Esophagus mucosa (tissue), 1 donor: ENCODE measurements around the gene ODAD2. TPM values are rescaled to one million over a fixed set of nuclear protein-coding genes. Genes with fewer than 3 reads are reported as not detected.

Experiments
- ATAC-seq: fragments of 200-7000 bp; cut with Tn5 transposase; one replicate; pipeline ENCODE4 v1.9.1; 2020
- total RNA-seq: library from RNA; stranded (reverse); gene quantifications from one replicate; pipeline ENCODE4 v1.2.4, GENCODE V29; 2023
- donor health status: DM: yes; HTN: yes; CAD: no.

Gene ODAD2
- total RNA-seq, 1 donor from 2014 or later: 0.16 TPM

DNA sequence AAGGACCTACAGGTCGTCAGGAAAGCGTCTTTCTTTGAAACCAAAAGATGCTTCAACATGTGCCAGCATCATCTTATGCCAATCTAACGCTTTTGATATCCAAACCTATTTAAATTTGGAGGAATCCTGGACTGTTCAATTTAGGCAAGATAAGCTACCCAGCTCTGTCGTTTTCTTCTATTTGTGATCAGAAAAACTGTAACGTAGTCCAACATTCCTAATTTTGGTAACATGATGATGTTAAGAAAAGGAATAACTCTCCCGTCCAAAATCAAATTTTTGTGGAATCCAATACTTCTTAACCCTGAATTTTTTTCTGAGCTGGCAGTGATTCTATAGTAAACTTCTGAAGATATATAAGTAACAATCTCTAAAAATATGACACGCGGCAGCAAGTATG is 160.0 kb downstream of the ODAD2 start:
- no peak for ATAC-seq

DNA sequence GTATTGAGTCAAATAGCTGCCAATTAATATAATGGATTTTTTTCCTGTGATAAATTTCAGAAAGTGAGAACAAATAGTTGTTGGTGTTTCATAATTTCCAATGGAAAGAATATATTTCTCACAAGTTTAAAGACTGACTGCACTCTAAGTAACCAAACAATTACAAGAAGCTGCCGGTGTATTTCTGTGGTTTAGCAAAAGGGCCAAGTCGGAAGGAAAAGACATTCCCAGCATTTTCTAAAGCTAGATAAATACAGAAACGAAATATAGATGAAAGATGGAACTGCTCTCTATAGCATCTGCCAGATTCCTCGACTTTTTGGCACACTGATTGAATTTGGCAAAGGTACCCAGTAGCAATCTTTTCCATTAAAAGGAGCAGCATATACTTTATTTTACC is 160.5 kb downstream of the ODAD2 start:
- no peak for ATAC-seq

DNA sequence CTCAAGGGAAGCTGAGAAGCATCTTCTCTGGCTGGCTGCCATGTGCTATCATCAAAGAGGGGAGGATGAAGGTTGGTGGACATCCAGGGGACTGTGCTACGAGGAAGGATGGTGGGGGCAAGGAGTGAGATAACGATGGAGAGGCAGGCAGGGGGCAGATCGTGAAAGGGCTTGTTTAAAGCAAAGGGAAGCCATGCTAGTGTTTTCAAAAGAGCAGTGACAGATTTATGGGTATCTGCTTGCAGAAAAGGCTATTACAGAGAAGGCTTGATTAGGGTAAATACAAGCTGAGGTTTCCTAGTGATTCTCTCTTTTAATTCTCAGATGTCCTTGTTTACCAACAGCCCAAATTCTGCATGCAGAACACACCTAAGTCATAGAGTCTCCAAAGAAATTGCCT is 164.4 kb downstream of the ODAD2 start:
- no peak for ATAC-seq

DNA sequence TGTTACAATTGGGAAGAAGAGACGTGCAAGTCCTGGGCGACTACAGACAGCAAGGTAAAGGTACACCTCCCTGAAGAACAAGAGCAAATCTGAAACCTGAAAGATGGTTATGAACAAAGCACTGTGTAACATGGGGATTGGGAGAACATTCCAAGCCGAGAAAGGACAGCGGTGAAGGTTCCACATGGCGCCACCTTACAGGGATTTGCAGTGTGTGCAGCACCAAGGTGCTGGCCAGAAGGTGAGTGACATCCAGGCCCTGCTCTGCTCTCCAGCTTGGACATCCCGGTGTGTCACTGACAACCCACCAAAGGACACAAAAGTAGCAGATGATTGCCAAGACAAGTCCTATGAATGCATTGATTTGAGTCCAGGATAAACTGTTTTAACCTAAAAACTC is 165.1 kb downstream of the ODAD2 start:
- no peak for ATAC-seq

DNA sequence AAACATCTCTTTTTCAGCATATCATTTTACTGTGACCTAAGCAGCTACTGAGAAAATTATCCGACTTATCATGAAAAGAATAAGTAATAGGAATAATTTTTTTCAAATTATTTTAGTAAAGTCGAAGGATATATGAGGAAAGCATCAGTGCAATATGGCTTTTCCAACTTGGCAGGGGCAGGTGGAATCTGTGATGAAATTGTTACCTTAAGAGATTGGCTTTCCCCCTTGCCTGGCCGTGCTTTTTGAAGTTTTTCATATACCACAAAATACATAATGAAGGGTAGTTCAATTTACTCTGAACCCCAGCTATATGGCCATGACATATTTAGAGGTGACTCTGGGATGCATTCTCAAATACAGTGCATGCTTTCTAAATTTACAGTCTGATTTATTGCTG is 166.1 kb downstream of the ODAD2 start:
- no peak for ATAC-seq

DNA sequence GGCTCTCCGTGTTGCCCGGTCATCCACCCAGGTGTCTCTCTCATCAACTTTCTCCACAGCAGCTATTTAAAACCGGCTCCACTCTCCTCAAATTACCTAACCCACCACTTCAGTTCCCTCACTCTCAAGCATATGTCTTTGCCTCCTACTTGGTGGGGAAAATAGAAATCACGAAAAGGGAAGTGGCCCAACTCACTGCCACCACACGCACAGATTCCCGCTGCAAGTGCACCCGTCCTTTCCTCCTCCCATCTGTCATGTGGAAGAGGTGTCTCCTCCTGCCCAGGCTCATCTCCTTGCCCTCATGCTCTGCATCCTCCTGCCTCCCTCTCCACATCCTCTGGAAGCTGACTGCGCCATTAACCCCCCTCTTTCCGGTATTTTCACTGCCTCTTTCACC is 172.5 kb downstream of the ODAD2 start:
- no peak for ATAC-seq

DNA sequence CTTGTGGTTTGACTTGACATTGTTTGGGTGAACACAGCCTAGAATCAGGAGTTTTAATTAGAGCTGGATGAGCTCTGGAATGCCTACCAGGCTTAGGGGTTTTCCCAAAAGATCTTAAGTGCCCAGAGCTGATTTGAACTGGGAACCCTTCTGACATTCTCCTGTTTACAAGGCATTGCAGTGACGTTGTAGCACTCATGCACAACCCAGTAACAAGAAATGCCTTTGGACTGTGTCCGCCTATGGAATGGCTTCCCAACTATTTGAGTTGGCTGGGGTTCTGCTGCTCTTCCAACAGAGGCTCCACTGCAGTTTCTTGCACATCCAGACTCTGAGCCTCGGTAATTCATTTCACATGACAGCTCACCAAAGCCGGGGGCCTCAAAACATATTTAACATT is 176.6 kb downstream of the ODAD2 start:
- ATAC-seq: no peak

DNA sequence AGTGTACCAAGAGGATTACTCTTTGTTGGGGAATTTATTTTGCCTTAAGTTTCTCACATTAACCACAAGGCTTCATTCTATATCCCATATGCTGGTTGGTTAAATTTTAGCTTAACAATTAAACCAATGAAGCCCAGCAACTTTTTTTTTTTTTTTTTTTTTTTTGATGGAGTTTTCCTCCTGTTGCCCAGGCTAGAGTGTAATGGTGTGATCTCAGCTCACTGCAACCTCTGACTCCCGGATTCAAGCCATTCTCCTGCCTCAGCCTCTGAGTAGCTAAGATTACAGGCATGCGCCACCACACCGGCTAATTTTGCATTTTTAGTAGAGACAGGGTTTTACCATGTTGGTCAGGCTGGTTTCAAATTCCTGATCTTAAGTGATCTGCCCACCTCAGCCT is 178.2 kb downstream of the ODAD2 start:
- no peak for ATAC-seq

DNA sequence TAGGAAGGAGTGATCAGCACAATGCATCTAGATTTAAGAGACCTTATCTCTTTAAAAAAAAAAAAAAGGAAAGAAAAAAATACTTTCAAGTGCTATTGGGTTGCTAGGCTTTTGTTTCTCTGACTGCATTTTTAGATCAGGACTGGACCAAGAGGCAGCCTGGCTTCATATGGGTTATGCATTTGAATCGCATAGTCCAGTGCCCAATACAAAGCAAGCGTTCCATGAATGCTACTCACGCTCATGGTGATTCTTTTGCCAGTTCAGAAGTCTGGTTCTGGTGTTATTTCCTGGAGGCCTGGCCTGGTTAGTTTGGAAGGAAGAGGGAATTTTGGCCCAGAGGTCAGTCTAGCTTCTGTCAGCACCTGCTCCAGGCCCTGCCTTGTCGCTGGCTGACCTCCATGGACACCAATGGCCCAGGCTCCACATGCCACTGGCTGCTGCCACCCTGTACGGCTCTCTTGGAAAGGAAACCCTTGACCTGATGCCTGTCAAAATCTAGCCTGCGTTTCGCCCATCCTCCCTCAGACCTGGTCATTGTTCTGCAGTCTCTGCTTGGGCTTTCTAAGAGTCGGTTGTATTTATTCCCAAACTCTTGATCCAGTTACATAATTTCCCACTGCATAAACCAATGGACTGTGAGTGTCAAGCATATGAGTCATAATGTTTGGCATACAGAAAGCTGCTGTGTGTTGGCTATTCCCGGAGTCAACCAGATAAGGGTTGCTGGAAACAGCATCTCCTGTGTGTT is 178.9 kb downstream of the ODAD2 start:
- ATAC-seq: peak; percentile 31

DNA sequence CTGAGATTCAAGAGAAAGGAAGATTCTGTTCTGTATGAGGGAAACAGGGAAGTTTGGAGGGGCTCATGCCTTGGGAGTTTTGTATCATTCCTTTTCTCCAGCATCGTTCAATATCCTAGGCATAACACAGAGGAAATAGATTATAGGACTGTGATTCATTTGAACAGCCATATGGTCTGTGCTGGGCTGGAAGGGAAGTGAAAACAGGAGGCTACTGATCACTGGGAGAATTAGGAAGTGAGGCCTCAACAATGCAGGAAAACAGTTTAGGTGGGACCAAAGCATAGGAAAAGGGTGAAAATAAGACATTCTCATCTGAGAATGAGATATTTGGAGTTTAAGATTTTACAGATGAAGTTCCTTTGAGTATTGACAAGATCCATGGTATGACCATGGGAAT is 182.6 kb downstream of the ODAD2 start:
- no peak for ATAC-seq

DNA sequence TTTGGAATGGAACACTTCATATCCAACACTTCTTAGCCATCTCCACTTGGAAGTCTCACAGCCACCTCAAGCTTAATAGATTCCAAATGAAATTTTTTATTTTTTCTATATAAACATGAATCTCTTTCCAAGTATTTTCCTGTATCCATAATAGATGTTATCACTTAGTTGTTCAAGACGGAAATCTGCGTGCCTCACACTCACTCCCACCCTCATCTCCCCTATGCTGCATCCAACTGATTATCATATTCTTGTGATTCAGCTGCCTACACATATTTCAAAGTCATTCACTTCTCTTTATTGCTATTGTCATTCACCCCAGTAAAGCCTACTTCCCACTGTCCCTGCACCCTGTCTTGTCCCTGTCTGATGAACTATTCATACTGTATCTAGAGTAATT is 183.0 kb downstream of the ODAD2 start:
- no peak for ATAC-seq

DNA sequence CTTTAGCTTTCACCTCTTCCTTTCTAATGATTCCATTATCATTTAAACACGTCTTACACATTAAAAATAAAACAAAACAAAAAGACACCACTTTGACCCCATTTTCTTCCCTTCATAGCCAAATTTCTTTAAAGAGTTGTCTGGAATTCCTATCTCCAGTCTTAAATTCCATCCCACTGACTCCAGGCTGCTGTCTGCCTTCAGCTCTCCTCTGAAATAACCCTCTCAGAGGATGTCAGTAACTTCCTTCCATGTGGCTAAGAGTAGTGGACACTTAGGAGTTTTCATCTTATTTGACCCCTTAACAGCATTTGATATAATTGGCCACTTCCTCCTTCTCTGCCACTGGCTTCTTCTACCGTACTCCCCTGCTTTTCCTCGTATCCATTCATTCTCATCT is 183.6 kb downstream of the ODAD2 start:
- ATAC-seq: no peak

DNA sequence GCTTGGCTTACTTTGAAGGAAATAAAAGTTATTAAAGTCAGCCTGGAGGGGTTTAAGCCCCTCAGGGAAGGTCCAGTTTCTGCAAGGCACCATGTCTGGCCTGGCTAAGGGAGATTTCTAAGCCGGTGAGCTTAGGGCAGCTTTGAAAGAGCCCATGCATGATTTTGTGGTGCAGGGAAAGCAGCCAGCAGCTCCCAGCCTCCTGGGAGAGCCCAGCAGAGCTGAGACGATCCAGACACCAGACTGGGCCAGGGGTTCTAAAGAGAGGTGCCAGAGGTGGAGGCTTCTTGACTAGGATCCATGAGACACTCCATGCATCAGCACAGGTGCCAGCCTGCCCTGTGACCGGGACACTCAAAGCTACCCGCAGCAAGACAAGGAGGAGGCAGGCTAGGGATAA is 193.7 kb downstream of the ODAD2 start:
- ATAC-seq: no peak

DNA sequence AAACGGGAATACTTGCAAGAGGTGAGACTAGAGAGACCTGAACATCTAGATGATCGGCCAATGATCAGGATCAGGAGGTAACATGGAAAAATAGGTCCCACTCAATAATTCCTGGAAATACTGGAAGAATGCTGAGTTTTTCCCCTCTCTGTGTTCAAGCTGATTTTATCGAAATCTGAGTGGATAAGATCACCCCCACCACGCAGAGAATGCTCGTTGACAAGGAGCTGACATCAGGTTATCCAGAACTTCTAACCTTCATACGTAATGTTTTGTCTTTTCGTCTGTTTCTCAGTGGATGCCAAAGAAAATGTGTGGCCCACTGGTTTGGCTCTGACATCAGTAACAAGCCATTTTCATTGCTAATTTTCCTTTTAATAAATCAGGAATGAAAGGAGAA is 194.7 kb downstream of the ODAD2 start:
- ATAC-seq: no peak

DNA sequence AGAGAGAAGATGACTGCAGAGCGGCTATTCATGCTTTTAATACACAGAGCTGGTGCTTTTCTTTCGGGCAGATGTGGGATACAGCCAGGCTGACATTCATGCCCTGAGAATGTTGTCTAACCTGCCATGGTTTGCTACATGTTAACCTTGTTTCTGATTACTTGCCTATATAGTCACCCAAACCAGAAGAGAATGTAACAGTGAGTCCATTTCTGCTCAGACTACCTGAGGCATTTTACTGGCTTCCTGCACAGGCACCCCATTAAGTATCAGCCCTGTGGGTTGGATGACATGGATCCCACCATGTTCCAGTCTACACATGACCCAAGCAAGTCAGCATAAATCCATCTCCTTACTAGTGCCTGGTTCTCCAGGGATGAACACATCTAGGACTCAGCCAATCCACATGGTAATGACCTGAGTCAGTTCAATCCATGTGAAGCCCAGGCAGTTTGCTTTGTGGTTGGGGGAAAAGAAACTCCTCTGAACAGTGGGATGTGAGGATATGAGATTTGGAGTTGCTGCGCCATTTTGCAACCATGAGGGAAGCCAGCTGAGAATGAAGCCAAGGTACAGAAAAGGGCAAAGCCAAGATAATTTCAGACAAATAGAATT is 197.6 kb downstream of the ODAD2 start:
- peak; percentile 75 for ATAC-seq

DNA sequence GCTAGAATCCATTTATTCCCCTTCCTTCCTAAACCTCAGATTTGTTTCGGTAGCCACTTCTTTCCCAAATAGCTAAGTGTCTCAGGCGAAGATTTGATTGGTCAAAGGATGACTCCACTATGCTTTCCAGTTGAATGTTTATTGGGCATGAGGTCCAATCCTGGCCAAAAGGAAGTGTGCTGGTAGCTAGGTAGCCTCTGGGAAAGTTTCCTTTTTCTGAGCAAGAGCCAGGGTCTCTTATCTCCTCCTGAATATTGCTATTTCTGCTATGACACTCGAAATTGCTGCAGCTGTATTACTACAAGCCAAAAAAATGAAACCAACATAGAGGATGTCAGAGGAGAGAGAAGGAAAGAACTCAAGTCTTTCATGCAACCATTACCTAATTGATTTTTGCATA is 199.8 kb downstream of the ODAD2 start:
- no peak for ATAC-seq

DNA sequence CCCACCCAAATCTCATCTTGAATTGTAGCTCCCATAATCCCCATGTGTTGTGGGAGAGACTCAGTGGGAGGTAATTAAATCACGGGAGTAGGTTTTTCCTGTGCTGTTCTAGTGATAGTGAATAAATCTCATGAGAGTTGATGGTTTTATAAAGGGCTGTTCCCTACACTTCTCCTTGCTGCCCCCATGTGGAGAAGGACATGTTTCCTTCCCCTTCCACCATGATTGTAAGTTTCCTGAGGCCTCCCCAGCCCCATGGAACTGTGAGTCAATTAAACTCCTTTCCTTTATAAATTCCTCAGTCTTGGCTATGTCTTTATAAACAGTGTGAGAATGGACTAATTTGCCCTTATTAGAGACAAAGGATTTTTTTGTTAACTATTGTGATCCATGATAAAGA is 204.7 kb downstream of the ODAD2 start:
- ATAC-seq: no peak

DNA sequence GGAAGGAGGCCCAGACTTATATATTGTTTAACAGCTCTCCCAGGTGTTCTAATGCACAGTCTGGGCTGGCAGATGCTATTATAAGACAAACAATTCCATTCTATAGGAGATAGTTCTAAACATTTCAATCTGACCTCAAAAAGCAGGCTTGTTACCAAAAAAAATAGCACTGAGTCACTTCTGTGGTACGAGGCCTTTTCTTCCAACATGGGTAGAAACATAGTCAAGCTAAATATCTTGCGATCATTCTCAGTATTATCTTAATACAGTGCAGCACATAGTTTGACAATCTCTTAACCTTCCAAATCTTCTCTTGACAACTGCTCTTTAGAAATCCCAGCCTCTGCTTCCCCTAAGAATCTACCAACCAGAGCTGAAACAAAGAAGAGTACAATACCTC is 206.7 kb downstream of the ODAD2 start:
- ATAC-seq: no peak

DNA sequence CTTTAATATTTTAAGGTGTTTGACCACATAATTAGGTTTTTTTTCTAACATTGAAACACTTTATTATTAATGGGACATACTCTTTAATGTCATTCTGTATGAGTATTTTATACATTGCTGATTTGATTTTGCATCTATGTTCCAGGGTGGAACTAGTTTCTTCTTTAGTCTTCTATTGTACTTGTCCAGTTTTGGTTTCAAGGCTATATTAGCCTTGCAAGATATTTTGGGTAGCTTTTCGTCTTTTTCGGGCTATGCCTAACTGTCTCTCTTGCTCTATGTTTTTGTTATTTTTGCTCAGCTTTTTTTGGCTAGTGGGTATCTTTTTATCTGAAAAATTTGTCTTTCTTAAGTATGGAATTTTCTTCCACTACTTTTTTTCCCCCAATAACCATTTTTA is 214.6 kb downstream of the ODAD2 start:
- no peak for ATAC-seq

DNA sequence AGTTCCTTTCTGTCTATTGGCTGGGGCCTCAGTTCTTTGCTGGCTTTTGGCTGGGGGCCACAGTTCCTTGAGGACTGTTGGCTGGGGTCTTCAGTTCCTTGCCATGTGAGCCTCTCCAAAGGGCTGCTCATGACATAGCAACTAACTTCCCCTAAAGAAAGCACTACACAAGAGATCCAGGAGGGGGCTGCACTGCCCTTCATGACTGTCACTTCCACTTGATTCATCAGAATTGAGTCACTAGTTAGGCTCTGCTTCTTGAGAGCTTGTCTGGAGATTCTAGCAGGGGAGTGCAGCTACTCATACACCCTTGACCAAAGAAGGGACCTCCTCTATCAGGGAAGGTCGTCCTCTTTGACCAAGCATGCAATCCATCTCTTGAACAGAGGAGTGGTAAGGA is 215.2 kb downstream of the ODAD2 start:
- no peak for ATAC-seq

DNA sequence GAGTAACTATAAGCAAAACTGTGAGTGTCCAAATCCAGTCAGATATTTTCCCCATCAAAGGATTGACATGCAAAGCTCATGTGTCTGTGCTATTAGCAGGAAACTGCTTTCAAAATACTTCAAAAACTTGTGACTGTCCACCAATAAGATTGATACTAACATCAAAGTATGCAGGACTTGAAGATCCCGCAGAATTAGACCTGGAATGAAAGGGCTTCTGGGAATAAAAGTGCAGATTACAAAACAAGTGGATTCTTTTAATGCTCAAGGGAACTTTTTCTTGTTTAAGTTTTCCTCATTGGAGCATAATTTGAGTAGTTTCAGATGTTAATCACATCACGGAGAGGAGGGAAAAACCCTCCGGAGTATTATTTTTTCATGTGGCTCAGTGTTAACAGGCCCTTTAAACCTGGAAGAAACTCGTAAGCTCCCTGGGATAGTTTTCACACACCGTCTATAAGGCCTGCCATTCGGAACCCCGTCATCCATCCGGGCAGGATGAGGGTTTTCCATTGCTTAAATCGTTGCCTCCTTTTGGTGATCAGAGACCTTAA is 219.3 kb downstream of the ODAD2 start:
- ATAC-seq: no peak

DNA sequence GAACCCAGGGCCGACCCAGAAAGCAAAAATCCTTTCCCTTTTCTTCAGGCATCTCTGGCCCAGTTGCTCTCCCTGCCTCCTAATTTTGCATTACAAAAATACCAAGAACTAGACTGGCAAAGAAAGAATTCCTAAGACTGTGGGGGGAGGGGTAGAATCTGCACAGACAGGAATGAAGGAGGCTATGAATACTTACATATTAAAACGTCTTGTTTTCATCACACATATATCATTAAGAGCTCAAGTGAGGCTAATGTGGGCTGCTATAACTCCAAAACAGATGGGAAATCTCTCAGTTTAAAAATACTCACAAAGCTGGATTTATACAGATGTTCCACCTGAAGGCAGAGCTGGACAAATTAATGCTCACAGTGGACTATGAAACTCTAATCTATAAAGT is 224.0 kb downstream of the ODAD2 start:
- no peak for ATAC-seq

DNA sequence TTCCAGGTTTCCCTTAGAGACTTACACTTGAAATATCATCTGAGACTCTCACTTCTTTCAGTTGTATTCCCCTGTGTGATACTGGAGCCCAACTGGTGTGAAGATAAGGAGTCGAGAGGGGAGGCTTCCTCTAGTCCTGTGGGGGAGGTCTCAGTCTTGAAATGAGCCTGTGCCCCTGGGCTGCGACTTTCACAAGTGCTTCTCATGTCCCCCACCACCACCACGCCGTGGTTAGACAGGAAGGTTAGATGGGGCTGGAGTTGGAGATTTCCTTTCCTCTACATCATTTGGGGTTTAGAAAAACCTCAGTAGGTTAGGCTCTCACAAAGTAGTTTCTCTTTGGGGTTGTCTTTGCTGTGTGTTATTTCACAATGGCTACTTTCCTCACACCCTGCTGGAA is 227.6 kb downstream of the ODAD2 start:
- no peak for ATAC-seq

DNA sequence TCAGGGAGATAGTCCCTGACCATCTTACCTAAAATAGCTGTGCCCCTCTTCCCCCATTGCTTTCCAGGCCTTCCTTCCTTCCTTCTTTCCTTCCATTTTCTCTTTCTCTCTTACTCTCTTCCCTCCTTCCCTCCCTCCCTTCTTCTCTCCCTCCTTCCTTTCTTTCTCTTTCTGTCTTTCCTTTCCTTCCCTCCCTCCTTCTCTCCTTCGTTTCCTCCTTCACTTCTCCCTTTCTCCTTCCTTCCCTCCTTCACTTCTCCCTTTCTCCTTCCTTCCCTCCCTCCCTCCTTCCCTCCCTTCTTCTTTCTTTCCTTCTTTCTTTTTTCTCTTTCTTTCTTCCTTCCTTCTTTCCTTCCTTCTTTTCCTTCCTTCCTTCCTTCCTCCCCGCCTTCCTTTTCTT is 228.7 kb downstream of the ODAD2 start:
- no peak for ATAC-seq
